Suprapubic skin (tissue), 4 donors: ENCODE data around the gene GPSM3. TPM values are rescaled to one million over a fixed set of nuclear protein-coding genes. Genes with fewer than 3 reads are reported as not detected.
A peak's percentile ranks its signal among the peaks of the same experiment; 100 is the strongest.

Source experiments
- DNase-seq, 2 donors: peaks; one replicate each; pipeline ENCODE4 v3.0.0-alpha.2; 2019; ENCODE audit warnings: low spot score in 2 of 2
- H3K27ac ChIP-seq: fragments of 200-600 bp; sonication (generic); one replicate; pipeline ENCODE4 v1.5.1; 2019
- H3K27me3 ChIP-seq: fragments of 200-600 bp; sonication (generic); one replicate; pipeline ENCODE4 v1.5.1; 2019
- H3K36me3 ChIP-seq: fragments of 200-600 bp; sonication (generic); one replicate; pipeline ENCODE4 v1.5.1; 2019
- H3K4me1 ChIP-seq: fragments of 200-600 bp; sonication (generic); one replicate; pipeline ENCODE4 v1.5.1; 2019
- H3K4me3 ChIP-seq: fragments of 200-600 bp; sonication (generic); one replicate; pipeline ENCODE4 v1.5.1; 2019; ENCODE audit warnings: mild to moderate bottlenecking
- H3K9me3 ChIP-seq: fragments of 200-600 bp; sonication (generic); one replicate; pipeline ENCODE4 v1.5.1; 2019
- EP300 ChIP-seq: sonication (generic); formaldehyde crosslinking; IDR thresholded peaks from one replicate; pipeline ENCODE4 v1.6.1; 2017; ENCODE audit warnings: antibody characterized with exemption
- POLR2A ChIP-seq, 2 donors: fragments of 450-650 bp; IDR thresholded peaks; one replicate each; pipeline ENCODE4 v1.6.1; 2017; ENCODE audit warnings: antibody characterized with exemption in 2 of 2, mild to moderate bottlenecking in 2 of 2, moderate library complexity in 2 of 2
- POLR2AphosphoS5 ChIP-seq, 3 donors: sonication (generic); formaldehyde crosslinking; IDR thresholded peaks; one replicate each; pipeline ENCODE4 v1.6.1; 2017; ENCODE audit warnings: antibody characterized with exemption in 3 of 3
- WGBS: methylation state at CpG from one replicate; pipeline ENCODE4 v1.1.5; 2018; 5-methylcytosine and 5-hydroxymethylcytosine counted together
- total RNA-seq, 4 donors: library from RNA; depleted of rRNA; stranded (reverse); fragments of >200 nt; gene quantifications; one replicate each; pipeline ENCODE4 v1.1.0, GENCODE V29; 2016
- TF ChIP-seq, protein P1 (sequence below), 2 donors: fragments of 200-600 bp in 1 of 2; fragments of 450-650 bp in 1 of 2; sonication (generic) in 1 of 2; IDR thresholded peaks; one replicate each; pipeline ENCODE4 v1.5.1; 2016 to 2019; ENCODE audit warnings: antibody characterized with exemption in 2 of 2, mild to moderate bottlenecking in 1 of 2, moderate library complexity in 1 of 2

GPSM3 gene
- total RNA-seq, 4 donors from 2014 or later, result 4.8 to 5.5 (median 5.1) TPM

DNA sequence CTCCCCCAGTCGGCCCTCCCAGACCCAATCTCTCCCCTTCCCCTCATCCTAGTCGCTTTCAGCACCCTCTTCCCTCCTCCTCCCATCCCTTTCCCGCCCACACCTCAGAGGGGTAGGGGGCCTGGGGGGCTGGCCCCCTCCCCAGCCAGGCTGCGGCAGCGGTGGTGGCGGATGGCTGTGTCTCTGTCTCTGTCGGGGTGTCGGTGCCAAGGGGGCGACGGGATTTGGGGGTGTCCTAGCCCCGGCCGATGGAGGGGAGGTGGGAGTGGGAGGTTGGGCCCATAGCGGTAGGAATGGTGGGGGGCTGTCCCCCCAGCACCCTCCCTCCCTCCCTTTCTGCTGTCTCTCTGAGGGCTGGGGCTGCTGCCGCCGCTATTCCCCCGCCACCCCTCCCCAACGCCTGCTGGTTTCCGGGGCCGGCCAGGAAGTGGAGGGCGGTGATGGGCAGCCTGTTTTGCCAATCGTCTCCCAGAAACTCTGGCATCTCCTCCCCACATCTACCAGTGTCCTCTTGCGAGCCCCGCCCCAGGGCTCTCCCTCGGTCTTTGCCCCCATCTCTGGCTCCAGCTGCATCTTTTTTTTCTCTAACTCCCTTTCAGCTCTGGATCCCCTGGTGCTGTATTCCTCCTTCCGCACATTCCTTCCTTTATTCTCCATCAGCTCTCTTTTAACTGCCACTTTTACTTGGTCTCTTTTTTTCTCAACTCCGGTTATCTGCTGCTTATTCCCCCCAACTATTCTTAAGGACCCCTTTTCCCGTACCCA, 16.6 kb downstream of the GPSM3 start, which contains the start of gene AGPAT1:
Gene AGPAT1 (minus strand): TSS at position 374 of the 765 bp plus-strand sequence. CDS start 4,588 bp downstream, outside the sequence.
- no peaks in the 10 kb centered on the region for H3K9me3 ChIP-seq
- H3K4me1 ChIP-seq, result peaks cover 62% of the 10 kb centered on the region
- peak within 1 kb of the TSS; percentile 96 for H3K27ac ChIP-seq
- H3K36me3 ChIP-seq, result peaks cover 12% of the 10 kb centered on the region
- no peaks in the 10 kb centered on the region for H3K27me3 ChIP-seq
- peak within 1 kb of the TSS; percentile 93 for H3K4me3 ChIP-seq
- TF ChIP-seq POLR2A (IDR thresholded peaks at IDR 0.05) (peak in 1 of 2 donors; percentile 62), EP300 (no peak)
- WGBS, result 0% methylated on average over 24 of the region's 27 CpGs
- peak; percentile 97 for DNase-seq

DNA sequence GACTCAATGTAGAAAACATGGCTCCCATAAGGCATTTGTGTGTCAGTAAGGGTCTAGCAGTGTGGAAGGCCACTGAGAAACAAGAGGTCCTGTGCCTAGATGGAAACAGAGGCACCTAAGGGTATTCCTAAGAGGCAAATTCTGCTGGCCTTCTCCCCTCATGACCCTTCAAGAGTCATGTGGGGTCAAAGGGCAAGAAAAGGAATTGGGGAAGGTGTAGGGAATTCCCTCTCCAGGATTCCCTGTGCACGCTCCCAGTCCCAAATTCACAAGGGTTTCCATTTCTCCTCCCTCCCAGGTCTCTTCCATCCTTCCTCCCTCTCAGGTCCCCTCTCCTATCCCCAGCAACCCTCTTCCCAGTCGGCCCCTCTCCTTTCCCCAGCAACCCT, 17.1 kb downstream of the GPSM3 start:
- Histone ChIP-seq H3K36me3 (peaks cover 14% of the 10 kb centered on the region), H3K9me3 (no peaks in the 10 kb centered on the region), H3K27ac (peak overlapping the region; percentile 96), H3K4me1 (peaks cover 62% of the 10 kb centered on the region), H3K4me3 (peak overlapping the region; percentile 93), H3K27me3 (no peaks in the 10 kb centered on the region)
- 23% methylated on average over 2 of the region's 2 CpGs for WGBS
- no peak for DNase-seq
- TF ChIP-seq EP300 (no peak), POLR2AphosphoS5 (IDR thresholded peaks at IDR 0.05) (no peak)
- TF ChIP-seq, protein P1, sequence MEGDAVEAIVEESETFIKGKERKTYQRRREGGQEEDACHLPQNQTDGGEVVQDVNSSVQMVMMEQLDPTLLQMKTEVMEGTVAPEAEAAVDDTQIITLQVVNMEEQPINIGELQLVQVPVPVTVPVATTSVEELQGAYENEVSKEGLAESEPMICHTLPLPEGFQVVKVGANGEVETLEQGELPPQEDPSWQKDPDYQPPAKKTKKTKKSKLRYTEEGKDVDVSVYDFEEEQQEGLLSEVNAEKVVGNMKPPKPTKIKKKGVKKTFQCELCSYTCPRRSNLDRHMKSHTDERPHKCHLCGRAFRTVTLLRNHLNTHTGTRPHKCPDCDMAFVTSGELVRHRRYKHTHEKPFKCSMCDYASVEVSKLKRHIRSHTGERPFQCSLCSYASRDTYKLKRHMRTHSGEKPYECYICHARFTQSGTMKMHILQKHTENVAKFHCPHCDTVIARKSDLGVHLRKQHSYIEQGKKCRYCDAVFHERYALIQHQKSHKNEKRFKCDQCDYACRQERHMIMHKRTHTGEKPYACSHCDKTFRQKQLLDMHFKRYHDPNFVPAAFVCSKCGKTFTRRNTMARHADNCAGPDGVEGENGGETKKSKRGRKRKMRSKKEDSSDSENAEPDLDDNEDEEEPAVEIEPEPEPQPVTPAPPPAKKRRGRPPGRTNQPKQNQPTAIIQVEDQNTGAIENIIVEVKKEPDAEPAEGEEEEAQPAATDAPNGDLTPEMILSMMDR (IDR thresholded peaks at IDR 0.05), result no peak

DNA sequence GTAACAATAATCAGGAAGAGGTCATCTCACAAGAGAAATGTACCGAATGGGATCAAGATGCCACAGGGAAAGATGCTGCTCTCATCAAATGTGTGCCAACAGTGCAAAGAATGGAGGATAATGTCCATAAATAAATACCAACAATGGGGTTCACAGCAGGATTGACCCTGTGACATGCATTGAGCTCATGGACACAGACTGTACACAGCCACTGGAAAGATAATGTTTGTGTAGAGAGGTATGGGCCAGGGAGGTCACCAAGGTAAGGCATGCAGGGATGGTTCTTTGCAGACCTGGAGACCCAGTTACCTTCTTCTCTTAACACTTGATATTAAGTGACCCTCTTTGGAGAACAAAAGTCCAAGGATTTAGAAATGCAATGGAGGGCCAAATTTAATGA, 18.0 kb downstream of the GPSM3 start:
- TF ChIP-seq POLR2AphosphoS5 (IDR thresholded peaks at IDR 0.05) (no peak), POLR2A (IDR thresholded peaks at IDR 0.05) (no peak), EP300 (no peak)
- TF ChIP-seq, protein P1 (IDR thresholded peaks at IDR 0.05), result no peak
- peaks cover 17% of the 10 kb centered on the region for H3K36me3 ChIP-seq
- no peaks in the 10 kb centered on the region for H3K27me3 ChIP-seq
- DNase-seq, result no peak
- H3K4me3 ChIP-seq, result no peak overlapping the region
- 83% methylated on average over 1 of the region's 1 CpG for WGBS
- peaks cover 53% of the 10 kb centered on the region for H3K4me1 ChIP-seq
- no peaks in the 10 kb centered on the region for H3K9me3 ChIP-seq
- H3K27ac ChIP-seq, result no peak overlapping the region

DNA sequence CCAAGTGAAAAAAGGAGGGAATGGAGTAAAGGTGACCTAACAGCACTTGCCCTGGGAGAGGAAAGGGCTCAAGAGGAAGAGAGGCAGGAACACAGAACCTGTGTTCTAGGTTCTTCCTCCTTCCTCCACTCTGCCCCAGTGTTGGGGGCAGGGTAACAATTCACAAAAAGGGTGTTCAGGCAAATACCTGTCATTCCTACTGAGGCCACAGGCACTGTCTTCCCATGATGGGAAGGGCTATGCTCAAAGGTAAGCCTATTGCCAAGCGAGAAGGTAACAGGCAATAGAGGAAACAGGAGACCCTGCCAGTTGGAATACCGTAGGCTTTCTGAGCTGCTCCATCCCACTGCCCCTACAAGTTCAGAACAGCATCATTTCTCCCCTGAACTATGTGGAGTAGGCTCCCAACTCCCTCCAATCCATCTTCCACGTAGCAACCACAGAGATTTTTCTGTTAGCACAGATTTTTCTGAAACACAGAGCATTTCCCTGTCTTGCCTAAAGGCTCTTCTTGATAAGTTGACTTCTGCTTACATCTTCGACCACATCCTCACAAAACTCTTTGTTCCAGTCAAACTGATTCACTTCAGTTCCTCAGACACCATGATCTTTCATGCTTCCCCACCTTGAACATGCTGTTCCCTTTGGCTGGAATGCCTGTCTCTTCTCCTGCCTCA, 19.3 kb downstream of the GPSM3 start:
- TF ChIP-seq EP300 (no peak), POLR2A (IDR thresholded peaks at IDR 0.05) (no peak), POLR2AphosphoS5 (IDR thresholded peaks at IDR 0.05) (no peak)
- TF ChIP-seq, protein P1 (IDR thresholded peaks at IDR 0.05), result no peak
- Histone ChIP-seq H3K4me1 (peaks cover 45% of the 10 kb centered on the region), H3K27me3 (no peaks in the 10 kb centered on the region), H3K9me3 (no peaks in the 10 kb centered on the region), H3K27ac (peak overlapping the region; percentile 7), H3K36me3 (peaks cover 29% of the 10 kb centered on the region), H3K4me3 (no peak overlapping the region)
- no peak for DNase-seq
- 54% methylated on average over 4 of the region's 4 CpGs for WGBS

DNA sequence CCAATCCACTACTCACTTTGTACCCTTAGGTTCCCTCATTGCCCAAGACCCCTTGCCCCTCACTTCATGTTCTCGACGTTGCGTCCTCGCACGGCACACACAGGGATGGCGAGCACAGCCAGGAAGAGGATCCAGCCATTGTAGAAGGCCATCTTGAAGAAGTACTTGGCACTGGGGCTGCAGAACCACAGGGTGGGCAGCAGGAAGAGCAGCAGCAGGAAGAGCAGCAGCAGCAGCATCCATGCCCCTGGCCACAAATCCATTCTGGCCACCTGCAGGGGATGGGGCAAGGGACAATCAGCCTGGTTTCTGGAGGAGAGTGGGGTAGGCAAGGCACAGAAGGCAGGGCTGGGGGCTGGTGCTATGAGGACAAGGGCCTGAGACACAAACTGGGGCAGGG, 21.2 kb downstream of the GPSM3 start:
- Histone ChIP-seq H3K36me3 (peaks cover 49% of the 10 kb centered on the region), H3K27ac (no peak overlapping the region), H3K4me3 (no peak overlapping the region), H3K4me1 (peaks cover 30% of the 10 kb centered on the region), H3K9me3 (no peaks in the 10 kb centered on the region), H3K27me3 (no peaks in the 10 kb centered on the region)
- WGBS, result 91% methylated on average over 6 of the region's 6 CpGs
- no peak for TF ChIP-seq POLR2AphosphoS5 (IDR thresholded peaks at IDR 0.05)
- TF ChIP-seq, protein P1 (IDR thresholded peaks at IDR 0.05), result no peak
- no peak for TF ChIP-seq POLR2A (IDR thresholded peaks at IDR 0.05)
- no peak for TF ChIP-seq EP300
- no peak for DNase-seq
